Measurements from ENCODE around the gene CTXN2.

DNA sequence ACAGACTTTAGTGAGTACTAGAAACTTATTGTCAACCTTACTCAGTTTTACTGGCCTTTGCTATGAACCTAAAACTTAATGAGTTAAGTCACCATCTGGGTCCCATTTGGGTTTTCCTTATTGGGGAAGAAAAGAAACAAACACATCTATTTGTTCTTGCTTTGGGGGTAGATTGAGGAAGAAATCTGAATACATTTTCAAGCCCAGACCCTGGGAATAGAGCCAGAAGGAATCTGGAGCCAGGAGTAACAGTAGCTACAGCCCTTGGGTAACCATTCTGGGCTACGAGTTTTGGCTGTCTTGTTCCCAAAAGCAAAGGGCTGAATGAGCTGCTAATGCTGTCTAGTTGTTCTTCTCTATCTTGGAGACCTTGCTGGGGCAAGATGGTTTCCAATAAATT lies 31.2 kb downstream of the CTXN2 start:
- TF ChIP-seq, protein P1, sequence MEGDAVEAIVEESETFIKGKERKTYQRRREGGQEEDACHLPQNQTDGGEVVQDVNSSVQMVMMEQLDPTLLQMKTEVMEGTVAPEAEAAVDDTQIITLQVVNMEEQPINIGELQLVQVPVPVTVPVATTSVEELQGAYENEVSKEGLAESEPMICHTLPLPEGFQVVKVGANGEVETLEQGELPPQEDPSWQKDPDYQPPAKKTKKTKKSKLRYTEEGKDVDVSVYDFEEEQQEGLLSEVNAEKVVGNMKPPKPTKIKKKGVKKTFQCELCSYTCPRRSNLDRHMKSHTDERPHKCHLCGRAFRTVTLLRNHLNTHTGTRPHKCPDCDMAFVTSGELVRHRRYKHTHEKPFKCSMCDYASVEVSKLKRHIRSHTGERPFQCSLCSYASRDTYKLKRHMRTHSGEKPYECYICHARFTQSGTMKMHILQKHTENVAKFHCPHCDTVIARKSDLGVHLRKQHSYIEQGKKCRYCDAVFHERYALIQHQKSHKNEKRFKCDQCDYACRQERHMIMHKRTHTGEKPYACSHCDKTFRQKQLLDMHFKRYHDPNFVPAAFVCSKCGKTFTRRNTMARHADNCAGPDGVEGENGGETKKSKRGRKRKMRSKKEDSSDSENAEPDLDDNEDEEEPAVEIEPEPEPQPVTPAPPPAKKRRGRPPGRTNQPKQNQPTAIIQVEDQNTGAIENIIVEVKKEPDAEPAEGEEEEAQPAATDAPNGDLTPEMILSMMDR (IDR thresholded peaks at IDR 0.05), result no peak
- TF ChIP-seq POLR2A (IDR thresholded peaks at IDR 0.05) (no peak), POLR2AphosphoS5 (IDR thresholded peaks at IDR 0.05) (no peak)
